T-helper 2 cell treated with Interferon-gamma antibody and Interleukin-4, amounts not matched to agents 5 μg/mL and 100 μg/mL, for 36 hours (primary cell): ENCODE measurements around the gene APP.

Source experiments
- DNase-seq: peaks from one replicate; pipeline ENCODE4 v3.0.0; 2021; ENCODE audit warnings: low spot score
- H3K27ac Mint-ChIP-seq: one replicate; pipeline ENCODE4 v1.8.0; 2021; ENCODE audit warnings: mild to moderate bottlenecking, mixed read lengths
- H3K27me3 Mint-ChIP-seq: one replicate; pipeline ENCODE4 v1.8.0; 2021; ENCODE audit warnings: low read depth, mixed read lengths
- H3K36me3 Mint-ChIP-seq: one replicate; pipeline ENCODE4 v1.8.0; 2021; ENCODE audit warnings: low read depth, mixed read lengths
- H3K4me1 Mint-ChIP-seq: one replicate; pipeline ENCODE4 v1.8.0; 2021; ENCODE audit warnings: low read depth, mixed read lengths
- H3K4me3 Mint-ChIP-seq: one replicate; pipeline ENCODE4 v1.8.0; 2022; ENCODE audit warnings: mild to moderate bottlenecking, moderate library complexity, mixed read lengths
- H3K9me3 Mint-ChIP-seq: one replicate; pipeline ENCODE4 v1.8.0; 2021; ENCODE audit warnings: mixed read lengths

The APP gene

DNA sequence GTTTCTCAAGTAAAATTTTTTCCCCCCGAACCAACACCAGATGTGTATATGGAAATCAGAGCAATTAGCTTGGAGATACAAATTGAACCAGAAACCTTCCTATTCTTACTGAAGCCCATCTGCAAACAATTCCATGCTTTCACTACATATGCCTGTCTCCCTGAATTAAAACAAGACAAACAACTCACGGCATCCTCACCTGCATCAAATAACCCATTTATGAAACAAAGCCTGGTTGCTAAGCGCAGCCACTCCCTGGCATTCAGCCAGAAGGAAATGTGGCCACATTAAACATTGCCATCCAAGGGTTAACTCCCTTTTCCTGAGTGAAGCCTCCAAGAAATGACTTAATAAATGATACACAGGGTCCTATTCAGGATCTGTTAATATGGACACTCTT is 55.3 kb downstream of the APP start:
- Mint-ChIP-seq H3K27me3 (no peaks in the 10 kb centered on the region), H3K4me1 (peaks cover 17% of the 10 kb centered on the region), H3K9me3 (no peaks in the 10 kb centered on the region), H3K4me3 (no peak overlapping the region), H3K36me3 (no peaks in the 10 kb centered on the region), H3K27ac (no peak overlapping the region)
- no peak for DNase-seq

DNA sequence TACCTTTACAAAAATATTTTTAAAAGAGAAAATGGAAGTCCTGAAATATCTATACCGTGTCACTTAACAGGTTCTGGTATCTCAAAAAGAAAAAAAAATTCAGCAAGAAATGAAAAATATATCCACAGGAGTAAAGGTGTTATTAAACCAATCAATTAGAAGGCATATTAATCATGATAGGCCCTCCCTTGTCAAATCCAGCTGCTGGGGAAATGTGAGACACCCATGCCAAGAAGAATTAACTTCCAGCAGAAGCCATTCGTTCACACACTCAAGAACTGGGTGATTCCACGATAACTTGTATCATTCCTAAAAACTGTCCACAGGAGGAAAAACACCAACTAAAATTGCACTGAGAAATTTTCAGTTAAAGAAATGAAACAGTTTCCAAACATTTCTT is 57.6 kb downstream of the APP start:
- peaks cover 9% of the 10 kb centered on the region for H3K4me1 Mint-ChIP-seq
- no peak overlapping the region for H3K27ac Mint-ChIP-seq
- no peaks in the 10 kb centered on the region for H3K36me3 Mint-ChIP-seq
- no peaks in the 10 kb centered on the region for H3K27me3 Mint-ChIP-seq
- H3K9me3 Mint-ChIP-seq: no peaks in the 10 kb centered on the region
- H3K4me3 Mint-ChIP-seq: no peak overlapping the region
- DNase-seq: no peak

GRCh38 chr21:26112127-26112742 is 58.3 kb downstream of the APP start:
- DNase-seq: no peak
- Mint-ChIP-seq H3K9me3 (no peaks in the 10 kb centered on the region), H3K4me1 (peaks cover 9% of the 10 kb centered on the region), H3K36me3 (no peaks in the 10 kb centered on the region), H3K4me3 (no peak overlapping the region), H3K27ac (no peak overlapping the region), H3K27me3 (no peaks in the 10 kb centered on the region)

DNA sequence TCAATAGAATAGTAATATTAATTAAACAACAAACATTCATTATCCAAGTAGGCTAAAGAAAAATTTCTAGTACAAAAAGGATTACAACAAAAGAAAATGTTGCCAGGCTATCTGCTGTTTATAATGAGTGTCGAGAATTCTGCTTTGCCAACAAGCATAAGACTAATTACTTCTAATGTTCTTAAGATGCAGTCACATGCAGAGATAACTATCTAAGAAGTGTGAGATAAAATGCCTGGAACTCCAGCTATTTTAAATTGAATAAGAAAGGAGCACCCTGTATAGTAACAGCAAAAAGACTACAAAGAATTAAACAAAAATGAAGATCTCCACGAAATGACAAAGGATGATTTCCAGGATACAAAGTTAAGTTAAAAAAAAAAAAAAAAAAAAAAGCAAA is 59.9 kb downstream of the APP start:
- H3K27ac Mint-ChIP-seq: no peak overlapping the region
- no peak for DNase-seq
- H3K36me3 Mint-ChIP-seq: no peaks in the 10 kb centered on the region
- no peaks in the 10 kb centered on the region for H3K9me3 Mint-ChIP-seq
- H3K4me3 Mint-ChIP-seq: no peak overlapping the region
- H3K27me3 Mint-ChIP-seq: no peaks in the 10 kb centered on the region
- peaks cover 5% of the 10 kb centered on the region for H3K4me1 Mint-ChIP-seq

DNA sequence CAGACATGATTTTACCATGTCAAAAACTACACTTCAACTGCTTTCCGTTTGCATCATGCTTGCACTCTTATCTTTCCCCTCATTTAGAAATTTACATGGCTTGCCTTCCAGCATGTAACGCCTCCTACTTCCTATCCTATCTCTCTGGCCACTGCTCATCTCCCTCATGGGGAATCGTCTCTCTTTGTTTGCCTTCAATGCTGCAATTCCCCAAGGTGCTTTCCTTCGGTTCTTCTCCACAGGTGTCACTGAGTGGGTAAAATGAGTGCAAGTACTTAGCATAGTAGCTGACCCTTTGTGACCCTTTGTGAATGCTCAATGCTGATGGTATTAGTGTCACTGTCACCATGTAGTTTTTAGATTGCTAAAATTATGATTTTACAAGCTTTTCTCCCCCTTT is 63.1 kb downstream of the APP start:
- H3K36me3 Mint-ChIP-seq: peaks cover 3% of the 10 kb centered on the region
- no peak overlapping the region for H3K27ac Mint-ChIP-seq
- no peaks in the 10 kb centered on the region for H3K9me3 Mint-ChIP-seq
- no peak overlapping the region for H3K4me3 Mint-ChIP-seq
- no peak for DNase-seq
- H3K27me3 Mint-ChIP-seq: no peaks in the 10 kb centered on the region
- H3K4me1 Mint-ChIP-seq: no peaks in the 10 kb centered on the region

GRCh38 chr21:26106562-26106961 is 64.0 kb downstream of the APP start:
- Mint-ChIP-seq H3K36me3 (peaks cover 3% of the 10 kb centered on the region), H3K27me3 (no peaks in the 10 kb centered on the region), H3K4me1 (no peaks in the 10 kb centered on the region), H3K27ac (no peak overlapping the region), H3K4me3 (no peak overlapping the region), H3K9me3 (no peaks in the 10 kb centered on the region)
- no peak for DNase-seq

DNA sequence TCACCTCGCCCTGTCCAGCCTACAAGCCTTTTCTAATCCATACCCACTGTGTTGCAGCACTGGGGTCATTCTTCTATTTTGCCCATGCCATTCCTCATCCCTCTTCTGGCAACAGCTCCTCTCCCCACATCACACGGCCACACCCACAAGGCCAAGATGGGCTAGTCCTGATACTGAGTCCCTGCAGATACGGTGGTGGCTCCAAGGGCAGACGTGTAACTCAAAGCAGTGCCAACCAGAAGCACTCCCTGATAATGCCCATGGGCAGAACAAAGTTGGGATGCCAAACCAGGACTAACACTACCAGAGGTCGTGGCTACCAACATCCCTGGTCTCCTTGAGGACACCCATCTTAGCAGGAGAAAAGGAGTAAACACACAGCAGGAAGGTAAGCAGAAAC is 64.8 kb downstream of the APP start:
- Mint-ChIP-seq H3K4me3 (no peak overlapping the region), H3K4me1 (no peaks in the 10 kb centered on the region), H3K27me3 (no peaks in the 10 kb centered on the region), H3K36me3 (peaks cover 3% of the 10 kb centered on the region), H3K9me3 (no peaks in the 10 kb centered on the region), H3K27ac (no peak overlapping the region)
- DNase-seq: no peak

DNA sequence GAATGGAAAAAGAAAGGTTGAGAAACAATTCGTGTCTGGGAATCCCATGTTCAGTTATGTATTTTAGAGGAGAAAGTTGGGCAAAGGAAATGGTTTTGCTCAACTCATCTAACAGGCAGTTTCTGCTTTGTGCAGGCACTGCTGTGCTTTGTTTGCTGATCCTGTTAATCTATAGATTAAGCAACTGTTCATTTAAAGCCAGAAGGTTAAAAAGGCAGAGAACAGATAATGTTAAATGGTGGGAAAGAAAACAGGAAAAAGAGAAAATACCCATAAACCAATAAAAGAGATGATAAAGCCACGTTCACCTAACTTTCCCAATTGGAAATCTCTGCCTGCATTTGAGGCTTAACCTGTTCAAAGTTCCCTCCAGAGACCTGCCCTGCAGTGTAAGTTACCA is 70.0 kb downstream of the APP start:
- no peaks in the 10 kb centered on the region for H3K4me1 Mint-ChIP-seq
- no peak overlapping the region for H3K27ac Mint-ChIP-seq
- DNase-seq: no peak
- H3K9me3 Mint-ChIP-seq: no peaks in the 10 kb centered on the region
- no peaks in the 10 kb centered on the region for H3K27me3 Mint-ChIP-seq
- no peak overlapping the region for H3K4me3 Mint-ChIP-seq
- peaks cover 3% of the 10 kb centered on the region for H3K36me3 Mint-ChIP-seq

DNA sequence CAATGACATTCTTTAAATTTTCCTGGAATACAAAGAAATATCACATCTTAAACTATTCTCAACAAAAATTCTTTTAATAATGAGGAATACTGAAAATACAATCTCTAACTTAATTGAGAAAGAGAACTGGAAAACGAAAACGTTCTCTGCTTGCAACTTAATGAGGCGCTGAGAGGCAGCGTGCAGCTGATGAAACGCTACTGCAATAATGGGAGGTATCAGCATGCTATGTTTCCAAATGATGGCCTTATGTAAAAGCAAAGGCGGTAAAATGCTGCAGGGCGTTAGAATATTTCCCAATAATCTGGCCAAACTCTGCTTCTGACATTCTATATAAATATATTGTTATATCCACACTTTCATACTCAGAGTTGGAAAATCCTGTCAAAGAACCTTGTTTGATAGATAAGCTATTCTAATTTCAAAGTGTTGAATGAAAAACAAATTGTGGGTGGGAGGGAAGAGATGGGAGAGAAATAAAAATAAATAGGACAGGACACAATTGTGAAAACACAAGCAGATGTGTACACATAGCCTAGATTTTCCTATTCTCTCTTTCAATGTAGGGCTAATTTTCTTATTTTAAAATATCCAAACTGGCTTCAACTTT is 70.9 kb downstream of the APP start:
- H3K27me3 Mint-ChIP-seq: no peaks in the 10 kb centered on the region
- no peak overlapping the region for H3K27ac Mint-ChIP-seq
- H3K4me3 Mint-ChIP-seq: no peak overlapping the region
- H3K36me3 Mint-ChIP-seq: peaks cover 3% of the 10 kb centered on the region
- DNase-seq: no peak
- no peaks in the 10 kb centered on the region for H3K9me3 Mint-ChIP-seq
- H3K4me1 Mint-ChIP-seq: no peaks in the 10 kb centered on the region

DNA sequence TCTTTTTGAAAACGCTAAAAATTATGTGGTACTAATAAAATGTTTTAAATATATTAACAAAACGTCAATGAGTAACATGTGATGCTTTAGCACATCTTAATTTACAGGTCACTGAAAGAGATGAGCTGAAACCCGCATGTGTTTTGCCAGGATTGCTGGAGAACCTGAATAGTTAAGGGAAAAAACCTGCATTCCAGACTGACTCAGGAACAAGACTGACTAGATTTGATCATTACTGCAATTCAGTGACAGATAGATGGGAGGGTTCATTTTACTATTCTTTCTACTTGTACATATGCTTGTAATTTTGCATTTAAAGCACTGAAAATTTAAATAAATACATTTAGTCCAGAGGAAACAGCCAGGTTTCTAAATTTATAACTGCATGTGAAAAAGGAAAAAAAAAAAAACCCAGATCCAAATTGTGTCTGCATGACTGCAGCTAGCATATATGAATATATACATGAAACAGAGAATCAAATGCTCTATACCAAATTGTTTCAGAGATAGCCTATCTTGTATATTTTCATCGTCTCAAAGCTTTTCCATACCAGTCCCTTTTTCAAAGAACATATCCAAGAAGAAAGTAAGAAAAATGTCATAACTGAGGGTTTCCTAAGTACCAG is 71.7 kb downstream of the APP start:
- Mint-ChIP-seq H3K9me3 (no peaks in the 10 kb centered on the region), H3K4me1 (no peaks in the 10 kb centered on the region), H3K27ac (no peak overlapping the region), H3K27me3 (no peaks in the 10 kb centered on the region), H3K36me3 (no peaks in the 10 kb centered on the region), H3K4me3 (no peak overlapping the region)
- DNase-seq: no peak

GRCh38 chr21:26097475-26097874 is 73.1 kb downstream of the APP start:
- Mint-ChIP-seq H3K9me3 (no peaks in the 10 kb centered on the region), H3K4me3 (no peak overlapping the region), H3K27ac (no peak overlapping the region), H3K4me1 (no peaks in the 10 kb centered on the region), H3K36me3 (no peaks in the 10 kb centered on the region), H3K27me3 (no peaks in the 10 kb centered on the region)
- no peak for DNase-seq

DNA sequence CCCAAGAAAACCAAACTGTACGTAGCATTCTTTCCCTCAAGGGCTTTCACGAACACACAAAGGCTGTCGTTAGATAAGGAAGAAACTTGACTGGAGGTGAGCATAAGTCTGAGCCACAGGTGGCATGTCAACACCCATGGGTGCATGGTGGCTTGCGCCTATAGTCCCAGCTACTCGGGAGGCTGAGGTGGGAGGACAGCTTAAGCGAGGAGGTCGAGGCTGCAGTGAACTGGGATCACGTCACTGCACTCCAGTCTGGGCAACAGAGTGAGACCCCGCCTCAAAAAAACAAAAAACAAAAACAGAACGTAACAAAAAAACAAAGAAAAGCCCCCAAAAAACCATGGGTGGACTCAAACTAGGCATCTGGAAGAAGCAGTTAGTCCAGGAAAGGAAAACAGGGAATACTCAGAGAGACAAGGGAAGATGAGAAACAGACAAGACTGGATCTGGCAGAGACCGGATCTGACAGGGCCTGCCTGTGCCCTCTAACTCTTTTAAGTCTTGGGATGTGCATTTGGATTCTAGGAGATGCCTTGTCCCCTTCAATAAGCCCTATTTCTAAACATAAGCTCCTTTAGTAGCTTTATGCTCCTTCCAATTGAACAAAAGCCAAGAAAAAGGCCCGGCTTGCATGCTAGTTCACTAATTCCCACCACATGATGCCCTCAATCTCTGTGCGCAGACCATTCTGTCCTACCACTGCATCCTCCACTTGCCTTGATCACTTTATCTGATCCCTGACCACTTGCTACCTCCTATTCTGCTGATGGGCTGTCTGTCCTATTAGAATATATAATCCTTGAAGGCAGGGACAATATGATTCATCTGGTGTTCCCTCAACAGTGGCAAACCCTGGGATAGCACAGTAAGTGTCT is 73.8 kb downstream of the APP start:
- Mint-ChIP-seq H3K27me3 (no peaks in the 10 kb centered on the region), H3K4me1 (no peaks in the 10 kb centered on the region), H3K9me3 (no peaks in the 10 kb centered on the region), H3K36me3 (no peaks in the 10 kb centered on the region), H3K27ac (no peak overlapping the region), H3K4me3 (no peak overlapping the region)
- no peak for DNase-seq

DNA sequence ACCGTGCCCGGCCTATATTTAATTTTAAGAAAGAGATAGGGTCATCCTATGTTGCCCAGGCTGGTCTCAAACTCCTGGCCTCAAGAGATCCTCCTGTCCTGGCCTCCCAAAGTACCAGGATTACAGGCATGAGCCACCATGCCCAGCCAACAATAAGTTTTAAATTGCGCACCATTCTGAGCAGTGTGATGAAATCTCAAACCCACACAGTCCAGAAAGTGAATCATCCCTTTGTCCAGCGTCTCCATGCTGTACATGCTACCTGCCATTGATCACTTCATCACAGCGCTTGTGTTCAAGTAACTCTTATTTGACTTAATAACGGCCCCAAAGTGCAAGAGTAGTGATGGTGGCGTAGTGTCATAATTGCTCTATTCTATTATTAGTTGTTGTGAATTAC is 75.4 kb downstream of the APP start:
- no peak overlapping the region for H3K4me3 Mint-ChIP-seq
- no peaks in the 10 kb centered on the region for H3K36me3 Mint-ChIP-seq
- no peaks in the 10 kb centered on the region for H3K4me1 Mint-ChIP-seq
- DNase-seq: no peak
- no peaks in the 10 kb centered on the region for H3K27me3 Mint-ChIP-seq
- H3K9me3 Mint-ChIP-seq: no peaks in the 10 kb centered on the region
- H3K27ac Mint-ChIP-seq: no peak overlapping the region

GRCh38 chr21:26093122-26093521 is 77.4 kb downstream of the APP start:
- H3K27ac Mint-ChIP-seq: no peak overlapping the region
- peaks cover 8% of the 10 kb centered on the region for H3K36me3 Mint-ChIP-seq
- H3K4me1 Mint-ChIP-seq: peaks cover 1% of the 10 kb centered on the region
- H3K4me3 Mint-ChIP-seq: no peak overlapping the region
- H3K27me3 Mint-ChIP-seq: no peaks in the 10 kb centered on the region
- DNase-seq: no peak
- no peaks in the 10 kb centered on the region for H3K9me3 Mint-ChIP-seq
